ENCODE results near the gene EPRS1. TPM values are rescaled to one million over a fixed set of nuclear protein-coding genes. Genes with fewer than 3 reads are reported as not detected.

Gene EPRS1
- total RNA-seq, 1 donor from 2014 or later, result 80.9 TPM

- Mint-ChIP-seq H3K4me1 (ENCODE audit: unreplicated experiment) (no peaks in the 10 kb centered on the region), H3K9me3 (ENCODE audit: unreplicated experiment) (no peaks in the 10 kb centered on the region), H3K27ac (ENCODE audit: unreplicated experiment) (no peak overlapping the region), H3K36me3 (ENCODE audit: low read depth, unreplicated experiment) (peaks cover 7% of the 10 kb centered on the region), H3K4me3 (ENCODE audit: unreplicated experiment) (no peak overlapping the region), H3K27me3 (ENCODE audit: unreplicated experiment) (peaks cover 2% of the 10 kb centered on the region)
- TF ChIP-seq CTCF (IDR thresholded peaks at IDR 0.05; ENCODE audit: unreplicated experiment), result no peak
- no peak for DNase-seq (ENCODE audit: low spot score)
These were observed 10.1 kb upstream of the EPRS1 start for GRCh38 chr1:220056374-220056773.

- Mint-ChIP-seq H3K27ac (ENCODE audit: unreplicated experiment) (peak overlapping the region; percentile 57), H3K4me3 (ENCODE audit: unreplicated experiment) (peak overlapping the region; percentile 97), H3K36me3 (ENCODE audit: low read depth, unreplicated experiment) (peaks cover 4% of the 10 kb centered on the region), H3K27me3 (ENCODE audit: unreplicated experiment) (no peaks in the 10 kb centered on the region), H3K9me3 (ENCODE audit: unreplicated experiment) (no peaks in the 10 kb centered on the region), H3K4me1 (ENCODE audit: unreplicated experiment) (peaks cover 12% of the 10 kb centered on the region)
- no peak for TF ChIP-seq CTCF (IDR thresholded peaks at IDR 0.05; ENCODE audit: unreplicated experiment)
- DNase-seq (ENCODE audit: low spot score), result no peak
These were observed 801 bp downstream of the EPRS1 start for GRCh38 chr1:220045356-220046051.

- peak overlapping the region; percentile 97 for H3K4me3 Mint-ChIP-seq (ENCODE audit: unreplicated experiment)
- peaks cover 12% of the 10 kb centered on the region for H3K4me1 Mint-ChIP-seq (ENCODE audit: unreplicated experiment)
- H3K9me3 Mint-ChIP-seq (ENCODE audit: unreplicated experiment), result no peaks in the 10 kb centered on the region
- no peaks in the 10 kb centered on the region for H3K27me3 Mint-ChIP-seq (ENCODE audit: unreplicated experiment)
- no peak overlapping the region for H3K27ac Mint-ChIP-seq (ENCODE audit: unreplicated experiment)
- TF ChIP-seq CTCF (IDR thresholded peaks at IDR 0.05; ENCODE audit: unreplicated experiment), result no peak
- peaks cover 4% of the 10 kb centered on the region for H3K36me3 Mint-ChIP-seq (ENCODE audit: low read depth, unreplicated experiment)
- DNase-seq (ENCODE audit: low spot score), result no peak
These were observed 1.5 kb downstream of the EPRS1 start for GRCh38 chr1:220044678-220045355.

GRCh38 chr1:220043646-220044045, 2.7 kb downstream of the EPRS1 start:
- H3K4me1 Mint-ChIP-seq (ENCODE audit: unreplicated experiment), result peaks cover 12% of the 10 kb centered on the region
- no peak overlapping the region for H3K4me3 Mint-ChIP-seq (ENCODE audit: unreplicated experiment)
- H3K27ac Mint-ChIP-seq (ENCODE audit: unreplicated experiment), result peak overlapping the region; percentile 2

More at GRCh38 chr1:220043646-220044045, 2.7 kb downstream of the EPRS1 start:
- Mint-ChIP-seq H3K9me3 (ENCODE audit: unreplicated experiment) (no peaks in the 10 kb centered on the region), H3K27me3 (ENCODE audit: unreplicated experiment) (no peaks in the 10 kb centered on the region), H3K36me3 (ENCODE audit: low read depth, unreplicated experiment) (peaks cover 4% of the 10 kb centered on the region)
- no peak for TF ChIP-seq CTCF (IDR thresholded peaks at IDR 0.05; ENCODE audit: unreplicated experiment)
- no peak for DNase-seq (ENCODE audit: low spot score)
